ENCODE data around the gene MORN1. TPM values are rescaled to one million over a fixed set of nuclear protein-coding genes. Genes with fewer than 3 reads are reported as not detected.

The MORN1 gene
- total and polyA plus RNA-seq, 4 donors = 2.3 to 6.9 (median 3.6) TPM

DNA sequence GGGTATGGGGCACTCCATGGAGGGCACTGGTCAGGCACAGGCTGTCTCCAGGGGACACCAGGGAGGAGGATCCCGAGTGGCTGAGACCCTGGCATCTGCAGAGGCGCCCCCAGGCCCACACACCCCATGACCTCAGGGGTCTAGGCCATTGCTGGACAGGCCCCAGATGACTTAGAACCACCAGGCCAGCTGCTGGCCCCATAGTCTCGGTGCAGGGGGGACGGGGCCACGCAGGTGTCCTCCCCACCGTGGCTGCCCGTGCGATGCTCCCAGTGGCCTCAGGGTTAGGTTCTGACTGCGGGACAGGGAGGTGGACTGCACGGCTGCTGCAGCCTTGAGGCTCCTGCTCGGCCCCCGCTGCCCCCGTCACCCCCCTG, 44.0 kb downstream of the MORN1 start:
- H3K27ac ChIP-seq (ENCODE audit: low read depth in 1 of 2, low read length in 2 of 2) = no peak overlapping the region
- no peak overlapping the region for H3K9ac ChIP-seq (ENCODE audit: low read depth in 1 of 2, low read length in 2 of 2)
- H3K27me3 ChIP-seq (ENCODE audit: control insufficient read depth in 4 of 4, insufficient read depth in 4 of 4, low read length in 3 of 4) = no peaks in the 10 kb centered on the region
- DNase-seq (ENCODE audit: low spot score) = no peak
- H3K4me1 ChIP-seq (ENCODE audit: control insufficient read depth in 4 of 4, insufficient read depth in 4 of 4, low read length in 3 of 4) = no peaks in the 10 kb centered on the region
- TF ChIP-seq SP1 (IDR thresholded peaks at IDR 0.05) (no peak), RXRA (IDR thresholded peaks at IDR 0.05) (no peak), GABPA (IDR thresholded peaks at IDR 0.05 in 1 of 2, conservative IDR thresholded peaks at IDR 0.05 in 1 of 2) (no peak), FOXA1 (IDR thresholded peaks at IDR 0.05) (no peak), JUND (IDR thresholded peaks at IDR 0.05) (no peak), FOXA2 (IDR thresholded peaks at IDR 0.05) (no peak), RAD21 (IDR thresholded peaks at IDR 0.05) (no peak)
- WGBS = 88% methylated on average over 13 of the region's 13 CpGs
- H3K36me3 ChIP-seq (ENCODE audit: control insufficient read depth in 4 of 4, insufficient read depth in 3 of 4, low read depth in 1 of 4, low read length in 3 of 4) = no peaks in the 10 kb centered on the region
- no peaks in the 10 kb centered on the region for H3K9me3 ChIP-seq (ENCODE audit: control insufficient read depth in 4 of 4, low read length in 3 of 4)
- no peak overlapping the region for H3K4me3 ChIP-seq (ENCODE audit: low read depth in 1 of 3, low read length in 3 of 3)

- Histone ChIP-seq H3K9me3 (ENCODE audit: control insufficient read depth in 4 of 4, low read length in 3 of 4) (no peaks in the 10 kb centered on the region), H3K9ac (ENCODE audit: low read depth in 1 of 2, low read length in 2 of 2) (no peak overlapping the region), H3K36me3 (ENCODE audit: control insufficient read depth in 4 of 4, insufficient read depth in 3 of 4, low read depth in 1 of 4, low read length in 3 of 4) (no peaks in the 10 kb centered on the region), H3K4me1 (ENCODE audit: control insufficient read depth in 4 of 4, insufficient read depth in 4 of 4, low read length in 3 of 4) (no peaks in the 10 kb centered on the region), H3K27me3 (ENCODE audit: control insufficient read depth in 4 of 4, insufficient read depth in 4 of 4, low read length in 3 of 4) (no peaks in the 10 kb centered on the region), H3K4me3 (ENCODE audit: low read depth in 1 of 3, low read length in 3 of 3) (no peak overlapping the region), H3K27ac (ENCODE audit: low read depth in 1 of 2, low read length in 2 of 2) (no peak overlapping the region)
- 87% methylated on average over 17 of the region's 17 CpGs for WGBS
- TF ChIP-seq, protein P1, sequence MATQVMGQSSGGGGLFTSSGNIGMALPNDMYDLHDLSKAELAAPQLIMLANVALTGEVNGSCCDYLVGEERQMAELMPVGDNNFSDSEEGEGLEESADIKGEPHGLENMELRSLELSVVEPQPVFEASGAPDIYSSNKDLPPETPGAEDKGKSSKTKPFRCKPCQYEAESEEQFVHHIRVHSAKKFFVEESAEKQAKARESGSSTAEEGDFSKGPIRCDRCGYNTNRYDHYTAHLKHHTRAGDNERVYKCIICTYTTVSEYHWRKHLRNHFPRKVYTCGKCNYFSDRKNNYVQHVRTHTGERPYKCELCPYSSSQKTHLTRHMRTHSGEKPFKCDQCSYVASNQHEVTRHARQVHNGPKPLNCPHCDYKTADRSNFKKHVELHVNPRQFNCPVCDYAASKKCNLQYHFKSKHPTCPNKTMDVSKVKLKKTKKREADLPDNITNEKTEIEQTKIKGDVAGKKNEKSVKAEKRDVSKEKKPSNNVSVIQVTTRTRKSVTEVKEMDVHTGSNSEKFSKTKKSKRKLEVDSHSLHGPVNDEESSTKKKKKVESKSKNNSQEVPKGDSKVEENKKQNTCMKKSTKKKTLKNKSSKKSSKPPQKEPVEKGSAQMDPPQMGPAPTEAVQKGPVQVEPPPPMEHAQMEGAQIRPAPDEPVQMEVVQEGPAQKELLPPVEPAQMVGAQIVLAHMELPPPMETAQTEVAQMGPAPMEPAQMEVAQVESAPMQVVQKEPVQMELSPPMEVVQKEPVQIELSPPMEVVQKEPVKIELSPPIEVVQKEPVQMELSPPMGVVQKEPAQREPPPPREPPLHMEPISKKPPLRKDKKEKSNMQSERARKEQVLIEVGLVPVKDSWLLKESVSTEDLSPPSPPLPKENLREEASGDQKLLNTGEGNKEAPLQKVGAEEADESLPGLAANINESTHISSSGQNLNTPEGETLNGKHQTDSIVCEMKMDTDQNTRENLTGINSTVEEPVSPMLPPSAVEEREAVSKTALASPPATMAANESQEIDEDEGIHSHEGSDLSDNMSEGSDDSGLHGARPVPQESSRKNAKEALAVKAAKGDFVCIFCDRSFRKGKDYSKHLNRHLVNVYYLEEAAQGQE (IDR thresholded peaks at IDR 0.05) = no peak
- TF ChIP-seq HNF4A (conservative IDR thresholded peaks at IDR 0.05) = no peak
- TF ChIP-seq SP1 (IDR thresholded peaks at IDR 0.05) = no peak
- no peak for TF ChIP-seq FOXA1 (IDR thresholded peaks at IDR 0.05)
- no peak for TF ChIP-seq TAF1 (conservative IDR thresholded peaks at IDR 0.05)
- TF ChIP-seq, protein P2, sequence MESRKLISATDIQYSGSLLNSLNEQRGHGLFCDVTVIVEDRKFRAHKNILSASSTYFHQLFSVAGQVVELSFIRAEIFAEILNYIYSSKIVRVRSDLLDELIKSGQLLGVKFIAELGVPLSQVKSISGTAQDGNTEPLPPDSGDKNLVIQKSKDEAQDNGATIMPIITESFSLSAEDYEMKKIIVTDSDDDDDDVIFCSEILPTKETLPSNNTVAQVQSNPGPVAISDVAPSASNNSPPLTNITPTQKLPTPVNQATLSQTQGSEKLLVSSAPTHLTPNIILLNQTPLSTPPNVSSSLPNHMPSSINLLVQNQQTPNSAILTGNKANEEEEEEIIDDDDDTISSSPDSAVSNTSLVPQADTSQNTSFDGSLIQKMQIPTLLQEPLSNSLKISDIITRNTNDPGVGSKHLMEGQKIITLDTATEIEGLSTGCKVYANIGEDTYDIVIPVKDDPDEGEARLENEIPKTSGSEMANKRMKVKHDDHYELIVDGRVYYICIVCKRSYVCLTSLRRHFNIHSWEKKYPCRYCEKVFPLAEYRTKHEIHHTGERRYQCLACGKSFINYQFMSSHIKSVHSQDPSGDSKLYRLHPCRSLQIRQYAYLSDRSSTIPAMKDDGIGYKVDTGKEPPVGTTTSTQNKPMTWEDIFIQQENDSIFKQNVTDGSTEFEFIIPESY (IDR thresholded peaks at IDR 0.05) = no peak
- TF ChIP-seq ATF3 (IDR thresholded peaks at IDR 0.05) = no peak
- TF ChIP-seq JUND (IDR thresholded peaks at IDR 0.05) = no peak
- TF ChIP-seq FOXA2 (IDR thresholded peaks at IDR 0.05) = no peak
- TF ChIP-seq NR2F2 (IDR thresholded peaks at IDR 0.05) = no peak
- TF ChIP-seq YY1 (IDR thresholded peaks at IDR 0.05) = no peak
- no peak for TF ChIP-seq RXRA (IDR thresholded peaks at IDR 0.05)
- no peak for TF ChIP-seq RAD21 (IDR thresholded peaks at IDR 0.05)
- no peak for TF ChIP-seq HNF4G (IDR thresholded peaks at IDR 0.05)
- no peak for TF ChIP-seq GABPA (IDR thresholded peaks at IDR 0.05 in 1 of 2, conservative IDR thresholded peaks at IDR 0.05 in 1 of 2)
- TF ChIP-seq, protein P3, sequence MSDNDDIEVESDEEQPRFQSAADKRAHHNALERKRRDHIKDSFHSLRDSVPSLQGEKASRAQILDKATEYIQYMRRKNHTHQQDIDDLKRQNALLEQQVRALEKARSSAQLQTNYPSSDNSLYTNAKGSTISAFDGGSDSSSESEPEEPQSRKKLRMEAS (IDR thresholded peaks at IDR 0.05) = no peak
- TF ChIP-seq, protein P4, sequence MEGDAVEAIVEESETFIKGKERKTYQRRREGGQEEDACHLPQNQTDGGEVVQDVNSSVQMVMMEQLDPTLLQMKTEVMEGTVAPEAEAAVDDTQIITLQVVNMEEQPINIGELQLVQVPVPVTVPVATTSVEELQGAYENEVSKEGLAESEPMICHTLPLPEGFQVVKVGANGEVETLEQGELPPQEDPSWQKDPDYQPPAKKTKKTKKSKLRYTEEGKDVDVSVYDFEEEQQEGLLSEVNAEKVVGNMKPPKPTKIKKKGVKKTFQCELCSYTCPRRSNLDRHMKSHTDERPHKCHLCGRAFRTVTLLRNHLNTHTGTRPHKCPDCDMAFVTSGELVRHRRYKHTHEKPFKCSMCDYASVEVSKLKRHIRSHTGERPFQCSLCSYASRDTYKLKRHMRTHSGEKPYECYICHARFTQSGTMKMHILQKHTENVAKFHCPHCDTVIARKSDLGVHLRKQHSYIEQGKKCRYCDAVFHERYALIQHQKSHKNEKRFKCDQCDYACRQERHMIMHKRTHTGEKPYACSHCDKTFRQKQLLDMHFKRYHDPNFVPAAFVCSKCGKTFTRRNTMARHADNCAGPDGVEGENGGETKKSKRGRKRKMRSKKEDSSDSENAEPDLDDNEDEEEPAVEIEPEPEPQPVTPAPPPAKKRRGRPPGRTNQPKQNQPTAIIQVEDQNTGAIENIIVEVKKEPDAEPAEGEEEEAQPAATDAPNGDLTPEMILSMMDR (IDR thresholded peaks at IDR 0.05; ENCODE audit: low read depth, low read length, missing input control) = no peak
- TF ChIP-seq EGR1 (IDR thresholded peaks at IDR 0.05; ENCODE audit: low read depth in 2 of 2) = no peak
- no peak for DNase-seq (ENCODE audit: low spot score)
Measured at GRCh38 chr1:2346691-2347408, 44.5 kb downstream of the MORN1 start.

Data from liver (tissue), 9 donors.